Ovary (tissue), 9 donors: ENCODE data around the gene TMEM236. TPM values are rescaled to one million over a fixed set of nuclear protein-coding genes. Genes with fewer than 3 reads are reported as not detected.

Source experiments
- DNase-seq, 5 donors: peaks; one replicate each; pipeline ENCODE4 v3.0.0-alpha.2; 2019 to 2020
- H3K27ac ChIP-seq, 2 donors: fragments of 200-600 bp; one replicate each; pipeline versions ENCODE4 v1.5.1 to v1.8.0; 2019 to 2022
- H3K27me3 ChIP-seq: fragments of 200-600 bp; one replicate; pipeline ENCODE4 v1.8.0; 2022
- H3K36me3 ChIP-seq: fragments of 200-600 bp; sonication (generic); one replicate; pipeline ENCODE4 v1.5.1; 2019
- H3K4me1 ChIP-seq: one replicate; pipeline ENCODE4 v1.8.1; 2013; ENCODE audit warnings: mild to moderate bottlenecking, moderate library complexity; ENCODE audit not compliant: insufficient read depth
- H3K4me3 ChIP-seq: fragments of 200-600 bp; sonication (generic); one replicate; pipeline ENCODE4 v1.5.1; 2017
- H3K9me3 ChIP-seq, 2 donors: fragments of 200-600 bp in 1 of 2; sonication (generic) in 1 of 2; one replicate each; pipeline versions ENCODE4 v1.5.1 to v1.8.1; 2013 to 2019; ENCODE audit warnings: mild to moderate bottlenecking in 1 of 2, moderate library complexity in 1 of 2
- CTCF ChIP-seq, 3 donors: fragments of 450-650 bp in 2 of 3; fragments of 200-600 bp in 1 of 3; IDR thresholded peaks; one replicate each; pipeline versions ENCODE4 v1.5.1 to v1.8.0; 2016 to 2022; ENCODE audit warnings: antibody characterized with exemption in 3 of 3, mild to moderate bottlenecking in 1 of 3
- EP300 ChIP-seq: sonication (generic); formaldehyde crosslinking; IDR thresholded peaks from one replicate; pipeline ENCODE4 v1.6.1; 2017; ENCODE audit warnings: antibody characterized with exemption
- POLR2A ChIP-seq: fragments of 450-650 bp; IDR thresholded peaks from one replicate; pipeline ENCODE4 v1.6.1; 2017; ENCODE audit warnings: antibody characterized with exemption, mild to moderate bottlenecking, moderate library complexity
- WGBS, 3 donors: extraction: QIAGEN DNeasy Blood & Tissue Kit in 1 of 3; methylation state at CpG; one replicate each; pipeline versions ENCODE4 v1.1.5 to v1.1.7; 2013 to 2017; 5-methylcytosine and 5-hydroxymethylcytosine counted together
- intact Hi-C, 4 donors: fragments of 100-400 bp; cut with DNase I; formaldehyde crosslinking; loops; one replicate each; pipeline versions ENCODE4 v1.11.0 to v1.15.1; 2022 to 2023
- polyA plus RNA-seq, 2 donors: library from polyadenylated mRNA; stranded (reverse); fragments of 200-250 nt in 1 of 2; fragments of 350-450 nt in 1 of 2; fragmentation: Illumina TruSeq in 1 of 2; extraction: RNeasy Lipid Tissue Mini Kit (QIAGEN cat#74804) in 1 of 2; gene quantifications; one replicate each; pipeline ENCODE4 v1.2.3, GENCODE V29; 2013 to 2014
- total RNA-seq, 7 donors: library from RNA; depleted of rRNA in 2 of 7; stranded (reverse); fragments of >200 nt in 2 of 7; fragmentation: NEBNext Ultra II Directional in 3 of 7; extraction: Animal tissue kit (Norgen Biotek cat#: 25700) in 3 of 7; gene quantifications; one replicate each; pipeline versions ENCODE4 v1.1.0 to v1.2.4, GENCODE V29; 2016 to 2023
- donor health status: DM: no; HTN: no; CAD: no; lungs with moderate emphysema.
- donor health status: DM: no; HTN: no; CAD: no.
- donor health status: Bipolar disorder and iron deficiency.
- donor health status: DM: yes; HTN: yes; CAD: no.
- donor health status: DM: no; HTN: no; CAD: no.
- donor health status: DM: yes; HTN: yes; CAD: no.

Gene TMEM236
- total and polyA plus RNA-seq, 9 donors, result 0.11 to 0.72 (median 0.32) TPM

DNA sequence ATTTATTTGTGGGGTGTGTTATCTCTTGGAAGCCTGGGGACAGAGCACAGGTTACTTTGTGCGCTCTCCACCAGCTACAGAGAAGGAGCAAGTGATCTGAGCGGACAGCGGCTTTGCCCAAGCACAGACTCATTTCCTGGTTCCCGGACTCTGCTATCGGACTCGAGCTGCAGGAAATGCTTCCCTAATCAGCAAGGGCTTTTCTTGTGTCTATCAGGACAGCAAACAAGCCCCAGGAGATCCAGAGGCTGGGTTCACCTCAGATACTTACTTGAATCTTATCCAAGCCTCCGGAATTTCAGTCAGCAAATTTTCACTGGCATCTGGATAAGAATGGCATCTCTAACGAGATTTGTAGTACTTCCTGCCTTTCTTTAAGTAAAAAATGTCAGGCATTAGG, 84.9 kb downstream of the TMEM236 start:
- H3K9me3 ChIP-seq, result no peaks in the 10 kb centered on the region
- H3K4me1 ChIP-seq, result peaks cover 3% of the 10 kb centered on the region
- 1 to 4% (median 2%) methylated on average over 8 of the region's 8 CpGs for WGBS, 3 donors
- H3K27ac ChIP-seq, result no peak overlapping the region
- TF ChIP-seq POLR2A, result no peak
- no peak for TF ChIP-seq EP300
- no peak for TF ChIP-seq CTCF (IDR thresholded peaks at IDR 0.05)
- H3K36me3 ChIP-seq, result no peaks in the 10 kb centered on the region
- intact Hi-C loops, result loop anchor here in 1 of 4 donors (10.0 kb wide), 1 partner anchor 232 kb away; no protein-coding TSS in a partner anchor
- no peak overlapping the region for H3K4me3 ChIP-seq
- DNase-seq, result peak in 4 of 5 donors; percentile 20 to 40 (median 32)
- H3K27me3 ChIP-seq, result no peaks in the 10 kb centered on the region

- no peak overlapping the region for H3K27ac ChIP-seq
- WGBS, 3 donors, result 58 to 69% (median 63%) methylated on average over 9 of the region's 9 CpGs
- intact Hi-C loops, result loop anchor here in 1 of 4 donors (10.0 kb wide), 1 partner anchor 233 kb away; no protein-coding TSS in a partner anchor
Measured at GRCh38 chr10:17838080-17838648, 86.2 kb downstream of the TMEM236 start.

GRCh38 chr10:17841050-17841449, 89.0 kb downstream of the TMEM236 start:
- no peak for DNase-seq
- peaks cover 3% of the 10 kb centered on the region for H3K4me1 ChIP-seq
- no peaks in the 10 kb centered on the region for H3K36me3 ChIP-seq
- WGBS, 3 donors, result 80 to 86% (median 83%) methylated on average over 1 of the region's 1 CpG
- no peak overlapping the region for H3K27ac ChIP-seq
- TF ChIP-seq POLR2A, result no peak
- TF ChIP-seq CTCF (IDR thresholded peaks at IDR 0.05), result no peak
- TF ChIP-seq EP300, result no peak
- intact Hi-C loops, result no loop called here
- H3K9me3 ChIP-seq, result no peaks in the 10 kb centered on the region
- H3K4me3 ChIP-seq, result no peak overlapping the region
- H3K27me3 ChIP-seq, result no peaks in the 10 kb centered on the region

More at GRCh38 chr10:17838080-17838648, 86.2 kb downstream of the TMEM236 start:
- TF ChIP-seq CTCF (IDR thresholded peaks at IDR 0.05), result no peak
- TF ChIP-seq EP300, result no peak
- TF ChIP-seq POLR2A, result no peak
- Histone ChIP-seq H3K36me3 (no peaks in the 10 kb centered on the region), H3K4me3 (no peak overlapping the region), H3K9me3 (no peaks in the 10 kb centered on the region), H3K4me1 (peaks cover 3% of the 10 kb centered on the region), H3K27me3 (no peaks in the 10 kb centered on the region)
- DNase-seq, result no peak

DNA sequence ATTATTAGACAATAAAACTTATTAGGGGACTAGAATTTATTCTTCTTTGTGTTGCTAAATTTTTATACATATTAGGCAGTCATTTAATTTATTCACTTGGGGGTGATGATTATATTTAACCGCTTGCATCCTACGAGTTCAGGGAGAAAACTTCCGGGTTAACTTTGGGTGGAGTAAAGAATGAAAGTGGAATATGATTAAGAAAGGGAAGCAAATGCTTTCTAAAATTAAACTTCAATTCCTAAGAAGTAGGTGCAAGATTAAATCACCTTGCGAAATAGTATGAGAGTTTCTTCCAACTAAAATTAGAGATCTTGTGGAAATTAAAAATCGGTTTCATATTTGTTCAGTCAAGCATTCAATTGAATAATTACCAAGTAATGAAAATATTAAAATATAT, 90.6 kb downstream of the TMEM236 start:
- peaks cover under 1% of the 10 kb centered on the region for H3K4me1 ChIP-seq
- no peaks in the 10 kb centered on the region for H3K27me3 ChIP-seq
- WGBS, 3 donors, result 87 to 89% (median 89%) methylated on average over 5 of the region's 5 CpGs
- H3K36me3 ChIP-seq, result no peaks in the 10 kb centered on the region
- no peaks in the 10 kb centered on the region for H3K9me3 ChIP-seq
- DNase-seq, result no peak
- TF ChIP-seq CTCF (IDR thresholded peaks at IDR 0.05), result no peak
- TF ChIP-seq POLR2A, result no peak
- H3K27ac ChIP-seq, result no peak overlapping the region
- H3K4me3 ChIP-seq, result no peak overlapping the region
- intact Hi-C loops, result no loop called here
